ENCODE measurements around the gene PRLR. TPM values are rescaled to one million over a fixed set of nuclear protein-coding genes. Genes with fewer than 3 reads are reported as not detected.

The PRLR gene
- polyA plus RNA-seq, 1 donor from 2014 or later: 0.50 TPM

DNA sequence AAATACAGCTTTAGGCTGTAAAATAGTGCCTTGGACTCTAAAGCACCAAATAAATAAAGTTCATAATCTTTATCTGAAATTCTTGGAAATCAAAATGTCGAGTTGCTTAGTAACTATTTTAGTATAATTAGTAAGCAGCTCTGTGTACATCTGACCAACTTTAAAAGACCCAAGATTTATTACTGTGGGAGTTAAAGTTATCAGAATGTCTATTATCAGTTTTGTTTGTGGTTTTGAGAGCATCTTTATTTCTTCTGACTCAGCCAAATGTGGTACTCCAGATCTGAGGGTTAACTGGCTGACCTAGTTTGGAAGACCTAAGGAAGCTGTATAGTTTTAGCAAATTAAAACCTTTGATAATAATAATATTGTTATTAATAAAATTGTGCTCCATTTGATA, 81.2 kb downstream of the PRLR start:
- no peak overlapping the region for H3K27ac ChIP-seq (ENCODE audit: low read length)
- no peaks in the 10 kb centered on the region for H3K79me2 ChIP-seq (replicated peaks; ENCODE audit: insufficient read depth, low read length)
- TF ChIP-seq POLR2AphosphoS5 (IDR thresholded peaks at IDR 0.05) (no peak), EZH2 (IDR thresholded peaks at IDR 0.05; ENCODE audit: borderline replicate concordance, insufficient read depth, low read length, poor library complexity, severe bottlenecking) (no peak), MXI1 (conservative IDR thresholded peaks at IDR 0.05; ENCODE audit: poor library complexity, severe bottlenecking) (no peak), TAF1 (IDR thresholded peaks at IDR 0.05; ENCODE audit: low read depth) (no peak)
- TF ChIP-seq, protein P1, sequence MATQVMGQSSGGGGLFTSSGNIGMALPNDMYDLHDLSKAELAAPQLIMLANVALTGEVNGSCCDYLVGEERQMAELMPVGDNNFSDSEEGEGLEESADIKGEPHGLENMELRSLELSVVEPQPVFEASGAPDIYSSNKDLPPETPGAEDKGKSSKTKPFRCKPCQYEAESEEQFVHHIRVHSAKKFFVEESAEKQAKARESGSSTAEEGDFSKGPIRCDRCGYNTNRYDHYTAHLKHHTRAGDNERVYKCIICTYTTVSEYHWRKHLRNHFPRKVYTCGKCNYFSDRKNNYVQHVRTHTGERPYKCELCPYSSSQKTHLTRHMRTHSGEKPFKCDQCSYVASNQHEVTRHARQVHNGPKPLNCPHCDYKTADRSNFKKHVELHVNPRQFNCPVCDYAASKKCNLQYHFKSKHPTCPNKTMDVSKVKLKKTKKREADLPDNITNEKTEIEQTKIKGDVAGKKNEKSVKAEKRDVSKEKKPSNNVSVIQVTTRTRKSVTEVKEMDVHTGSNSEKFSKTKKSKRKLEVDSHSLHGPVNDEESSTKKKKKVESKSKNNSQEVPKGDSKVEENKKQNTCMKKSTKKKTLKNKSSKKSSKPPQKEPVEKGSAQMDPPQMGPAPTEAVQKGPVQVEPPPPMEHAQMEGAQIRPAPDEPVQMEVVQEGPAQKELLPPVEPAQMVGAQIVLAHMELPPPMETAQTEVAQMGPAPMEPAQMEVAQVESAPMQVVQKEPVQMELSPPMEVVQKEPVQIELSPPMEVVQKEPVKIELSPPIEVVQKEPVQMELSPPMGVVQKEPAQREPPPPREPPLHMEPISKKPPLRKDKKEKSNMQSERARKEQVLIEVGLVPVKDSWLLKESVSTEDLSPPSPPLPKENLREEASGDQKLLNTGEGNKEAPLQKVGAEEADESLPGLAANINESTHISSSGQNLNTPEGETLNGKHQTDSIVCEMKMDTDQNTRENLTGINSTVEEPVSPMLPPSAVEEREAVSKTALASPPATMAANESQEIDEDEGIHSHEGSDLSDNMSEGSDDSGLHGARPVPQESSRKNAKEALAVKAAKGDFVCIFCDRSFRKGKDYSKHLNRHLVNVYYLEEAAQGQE (IDR thresholded peaks at IDR 0.05; ENCODE audit: borderline replicate concordance): no peak
- H3F3A ChIP-seq (ENCODE audit: insufficient read depth, low read length, poor library complexity, severe bottlenecking): peaks cover 5% of the 10 kb centered on the region
- H3K9me2 ChIP-seq (ENCODE audit: insufficient read depth, low read length): no peaks in the 10 kb centered on the region
- no peak overlapping the region for H3K4me2 ChIP-seq (ENCODE audit: low read length)
- H4K20me1 ChIP-seq (ENCODE audit: insufficient read depth): no peaks in the 10 kb centered on the region
- H3K9me3 ChIP-seq (ENCODE audit: low read length): no peaks in the 10 kb centered on the region
- no peaks in the 10 kb centered on the region for H3K27me3 ChIP-seq (ENCODE audit: insufficient read depth, low read depth, low read length)
- H3K4me3 ChIP-seq (ENCODE audit: low read length): no peak overlapping the region
- H3K36me3 ChIP-seq (ENCODE audit: insufficient read depth, low read length): no peaks in the 10 kb centered on the region
- H3K9ac ChIP-seq (ENCODE audit: low read length): no peak overlapping the region
- H2AFZ ChIP-seq (ENCODE audit: low read depth, low read length): no peak overlapping the region

- H3K9ac ChIP-seq (ENCODE audit: low read length): no peak overlapping the region
- no peaks in the 10 kb centered on the region for H3K79me2 ChIP-seq (replicated peaks; ENCODE audit: insufficient read depth, low read length)
- H3K27me3 ChIP-seq (ENCODE audit: insufficient read depth, low read depth, low read length): no peaks in the 10 kb centered on the region
- peak; percentile 41 for TF ChIP-seq EP300 (conservative IDR thresholded peaks at IDR 0.05; ENCODE audit: poor library complexity, severe bottlenecking)
- TF ChIP-seq, protein P1 (IDR thresholded peaks at IDR 0.05; ENCODE audit: borderline replicate concordance): no peak
- H3K36me3 ChIP-seq (ENCODE audit: insufficient read depth, low read length): no peaks in the 10 kb centered on the region
- no peak overlapping the region for H2AFZ ChIP-seq (ENCODE audit: low read depth, low read length)
- no peaks in the 10 kb centered on the region for H3K9me3 ChIP-seq (ENCODE audit: low read length)
- H3K4me3 ChIP-seq (ENCODE audit: low read length): no peak overlapping the region
- H3K4me2 ChIP-seq (ENCODE audit: low read length): no peak overlapping the region
- H4K20me1 ChIP-seq (ENCODE audit: insufficient read depth): no peaks in the 10 kb centered on the region
- H3F3A ChIP-seq (ENCODE audit: insufficient read depth, low read length, poor library complexity, severe bottlenecking): peaks cover 5% of the 10 kb centered on the region
- no peaks in the 10 kb centered on the region for H3K9me2 ChIP-seq (ENCODE audit: insufficient read depth, low read length)
- peak overlapping the region; percentile 33 for H3K27ac ChIP-seq (ENCODE audit: low read length)
Measured at GRCh38 chr5:35146406-35146805, 83.9 kb downstream of the PRLR start.

Measured in neural cell (in vitro differentiated cells).